ENCODE data around the gene MAGI3.

The MAGI3 gene

DNA sequence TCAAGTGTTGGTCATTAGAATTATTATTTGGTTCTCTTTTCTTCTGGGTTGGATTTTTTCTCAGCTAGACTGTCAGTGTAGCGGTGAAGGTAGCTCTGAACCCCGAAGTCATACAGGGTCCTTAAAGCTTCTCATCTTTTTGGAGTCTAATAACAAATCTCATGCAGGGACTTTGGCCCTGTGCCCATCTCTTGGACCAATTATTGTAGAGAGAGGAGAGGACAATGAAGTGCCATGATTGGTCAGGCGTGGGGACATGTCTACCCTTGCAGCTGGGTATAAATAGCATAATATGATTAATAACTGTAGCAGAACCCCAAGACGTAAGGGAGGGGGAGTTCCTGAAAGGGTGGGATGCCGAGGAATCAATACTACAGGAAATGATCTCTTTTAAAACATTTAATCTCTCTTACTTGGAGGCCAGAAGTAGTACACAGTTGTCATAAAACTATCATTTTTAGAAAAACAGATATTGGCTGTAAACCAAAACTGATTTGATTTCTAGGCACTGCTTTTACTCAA is 8.8 kb downstream of the MAGI3 start:
- no peaks in the 10 kb centered on the region for H3K9me3 ChIP-seq (replicated peaks in 1 of 2; ENCODE audit: control insufficient read depth in 2 of 2, insufficient read depth in 1 of 2, low read depth in 1 of 2, low read length in 2 of 2)
- H3K9ac ChIP-seq (ENCODE audit: low read depth, low read length, poor library complexity), result no peak overlapping the region
- no peak overlapping the region for H2AFZ ChIP-seq (ENCODE audit: low read length)
- no peak overlapping the region for H2BK120ac ChIP-seq (ENCODE audit: low read depth, low read length)
- no peak overlapping the region for H3K14ac ChIP-seq (ENCODE audit: low read length)
- no peak overlapping the region for H2BK15ac ChIP-seq (ENCODE audit: low read length)
- H3K4me1 ChIP-seq (ENCODE audit: control insufficient read depth in 2 of 2, insufficient read depth in 1 of 2, low read depth in 1 of 2, low read length in 2 of 2), result peaks cover 0 to 7% of the 10 kb centered on the region in 2 donors
- H3K4ac ChIP-seq (ENCODE audit: low read length), result no peak overlapping the region
- WGBS, 2 donors (ENCODE audit: extremely low coverage in 2 of 2, insufficient read length in 2 of 2, insufficient replicate concordance in 1 of 2), result no CpG with 5 or more reads among the region's 5 CpGs
- no peak overlapping the region for H3K23ac ChIP-seq (ENCODE audit: low read depth, low read length, poor library complexity)
- DNase-seq (ENCODE audit: low spot score), result no peak
- H2BK12ac ChIP-seq (ENCODE audit: low read length), result no peak overlapping the region
- no peak overlapping the region for H3K18ac ChIP-seq (ENCODE audit: low read length)
- H3K4me3 ChIP-seq (ENCODE audit: low read length in 2 of 2), result no peak overlapping the region
- H3K79me1 ChIP-seq (ENCODE audit: low read depth, low read length), result no peaks in the 10 kb centered on the region
- H2BK5ac ChIP-seq (ENCODE audit: low read length), result no peak overlapping the region
- no peak overlapping the region for H3K27ac ChIP-seq (replicated peaks; ENCODE audit: low read length)
- no peak overlapping the region for H3K4me2 ChIP-seq (ENCODE audit: insufficient read depth, low read length, poor library complexity, severe bottlenecking)
- H3K27me3 ChIP-seq (ENCODE audit: control insufficient read depth in 3 of 3, insufficient read depth in 3 of 3, low read depth in 1 of 3, low read length in 3 of 3), result no peaks in the 10 kb centered on the region
- no peaks in the 10 kb centered on the region for H3K36me3 ChIP-seq (replicated peaks in 1 of 2; ENCODE audit: control insufficient read depth in 2 of 2, insufficient read depth in 2 of 2, low read length in 2 of 2)
- no peak overlapping the region for H4K8ac ChIP-seq (ENCODE audit: low read depth, low read length)
- no peak overlapping the region for H4K91ac ChIP-seq (ENCODE audit: low read depth, low read length, poor library complexity)
- no peak overlapping the region for H2AK5ac ChIP-seq (ENCODE audit: low read depth, low read length)

DNA sequence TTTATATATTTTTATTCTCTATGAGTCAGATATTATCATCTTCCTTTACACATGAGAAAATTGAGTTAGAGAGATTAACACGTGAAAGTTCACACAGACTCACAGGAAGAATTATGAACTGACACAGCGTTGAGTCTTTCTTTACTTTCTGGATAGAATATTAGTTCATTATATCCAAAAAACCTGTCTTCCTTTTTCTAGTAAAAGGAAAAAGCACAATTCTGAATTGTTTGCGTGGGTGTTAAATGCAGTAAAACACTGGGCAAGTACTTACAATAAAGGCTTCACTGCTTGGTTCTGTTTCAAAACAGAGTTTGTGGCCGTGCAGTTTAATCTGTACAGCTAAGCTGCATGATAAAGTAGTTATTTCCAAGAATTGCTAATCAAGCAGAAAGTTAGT is 10.8 kb downstream of the MAGI3 start:
- Histone ChIP-seq H3K4ac (ENCODE audit: low read length) (no peak overlapping the region), H4K91ac (ENCODE audit: low read depth, low read length, poor library complexity) (no peak overlapping the region), H3K9me3 (replicated peaks in 1 of 2; ENCODE audit: control insufficient read depth in 2 of 2, insufficient read depth in 1 of 2, low read depth in 1 of 2, low read length in 2 of 2) (no peaks in the 10 kb centered on the region), H3K4me2 (ENCODE audit: insufficient read depth, low read length, poor library complexity, severe bottlenecking) (no peak overlapping the region), H3K14ac (ENCODE audit: low read length) (no peak overlapping the region), H2BK120ac (ENCODE audit: low read depth, low read length) (no peak overlapping the region), H3K27me3 (ENCODE audit: control insufficient read depth in 3 of 3, insufficient read depth in 3 of 3, low read depth in 1 of 3, low read length in 3 of 3) (no peaks in the 10 kb centered on the region), H3K27ac (replicated peaks; ENCODE audit: low read length) (no peak overlapping the region), H3K18ac (ENCODE audit: low read length) (no peak overlapping the region), H2BK5ac (ENCODE audit: low read length) (no peak overlapping the region), H3K4me3 (ENCODE audit: low read length in 2 of 2) (no peak overlapping the region), H4K8ac (ENCODE audit: low read depth, low read length) (no peak overlapping the region), H2AK5ac (ENCODE audit: low read depth, low read length) (no peak overlapping the region), H3K79me1 (ENCODE audit: low read depth, low read length) (no peaks in the 10 kb centered on the region), H3K9ac (ENCODE audit: low read depth, low read length, poor library complexity) (no peak overlapping the region), H3K4me1 (ENCODE audit: control insufficient read depth in 2 of 2, insufficient read depth in 1 of 2, low read depth in 1 of 2, low read length in 2 of 2) (peaks cover 0 to 7% of the 10 kb centered on the region in 2 donors), H2AFZ (ENCODE audit: low read length) (no peak overlapping the region), H2BK12ac (ENCODE audit: low read length) (no peak overlapping the region), H3K36me3 (replicated peaks in 1 of 2; ENCODE audit: control insufficient read depth in 2 of 2, insufficient read depth in 2 of 2, low read length in 2 of 2) (no peaks in the 10 kb centered on the region), H2BK15ac (ENCODE audit: low read length) (no peak overlapping the region), H3K23ac (ENCODE audit: low read depth, low read length, poor library complexity) (no peak overlapping the region)
- DNase-seq (ENCODE audit: low spot score), result no peak
- no CpG with 5 or more reads among the region's 4 CpGs for WGBS, 2 donors (ENCODE audit: extremely low coverage in 2 of 2, insufficient read length in 2 of 2, insufficient replicate concordance in 1 of 2)

DNA sequence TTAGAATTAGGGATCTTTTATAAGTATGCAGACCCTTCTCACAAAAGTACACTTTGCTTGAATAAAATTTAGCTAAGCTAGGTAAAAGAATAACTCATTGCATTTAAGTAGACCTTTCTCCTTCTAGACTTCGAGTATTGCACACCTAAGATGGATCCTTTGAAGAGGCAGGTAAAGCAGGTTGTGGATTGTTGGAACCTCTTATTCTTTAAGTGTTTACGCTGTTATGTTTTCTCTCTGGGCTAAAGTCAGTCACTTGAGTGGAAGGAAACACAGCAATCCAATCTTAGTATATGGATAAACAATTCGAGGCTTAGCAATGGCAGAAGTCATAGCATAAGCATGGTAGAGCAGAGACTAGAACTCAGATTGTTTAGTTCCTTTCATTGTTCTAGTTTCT is 11.4 kb downstream of the MAGI3 start:
- H2BK5ac ChIP-seq (ENCODE audit: low read length), result no peak overlapping the region
- no peak overlapping the region for H3K18ac ChIP-seq (ENCODE audit: low read length)
- H2BK12ac ChIP-seq (ENCODE audit: low read length), result no peak overlapping the region
- no peaks in the 10 kb centered on the region for H3K27me3 ChIP-seq (ENCODE audit: control insufficient read depth in 3 of 3, insufficient read depth in 3 of 3, low read depth in 1 of 3, low read length in 3 of 3)
- no peak overlapping the region for H3K4me3 ChIP-seq (ENCODE audit: low read length in 2 of 2)
- peaks cover 0 to 7% of the 10 kb centered on the region in 2 donors for H3K4me1 ChIP-seq (ENCODE audit: control insufficient read depth in 2 of 2, insufficient read depth in 1 of 2, low read depth in 1 of 2, low read length in 2 of 2)
- H4K8ac ChIP-seq (ENCODE audit: low read depth, low read length), result no peak overlapping the region
- no peak overlapping the region for H2AK5ac ChIP-seq (ENCODE audit: low read depth, low read length)
- H3K23ac ChIP-seq (ENCODE audit: low read depth, low read length, poor library complexity), result no peak overlapping the region
- H4K91ac ChIP-seq (ENCODE audit: low read depth, low read length, poor library complexity), result no peak overlapping the region
- H3K4me2 ChIP-seq (ENCODE audit: insufficient read depth, low read length, poor library complexity, severe bottlenecking), result no peak overlapping the region
- no CpG with 5 or more reads among the region's 3 CpGs for WGBS, 2 donors (ENCODE audit: extremely low coverage in 2 of 2, insufficient read length in 2 of 2, insufficient replicate concordance in 1 of 2)
- no peak overlapping the region for H3K4ac ChIP-seq (ENCODE audit: low read length)
- H3K14ac ChIP-seq (ENCODE audit: low read length), result no peak overlapping the region
- no peak for DNase-seq (ENCODE audit: low spot score)
- H3K79me1 ChIP-seq (ENCODE audit: low read depth, low read length), result no peaks in the 10 kb centered on the region
- H3K9ac ChIP-seq (ENCODE audit: low read depth, low read length, poor library complexity), result no peak overlapping the region
- H2BK120ac ChIP-seq (ENCODE audit: low read depth, low read length), result no peak overlapping the region
- H3K27ac ChIP-seq (replicated peaks; ENCODE audit: low read length), result no peak overlapping the region
- H2BK15ac ChIP-seq (ENCODE audit: low read length), result no peak overlapping the region
- H2AFZ ChIP-seq (ENCODE audit: low read length), result no peak overlapping the region
- no peaks in the 10 kb centered on the region for H3K36me3 ChIP-seq (replicated peaks in 1 of 2; ENCODE audit: control insufficient read depth in 2 of 2, insufficient read depth in 2 of 2, low read length in 2 of 2)
- H3K9me3 ChIP-seq (replicated peaks in 1 of 2; ENCODE audit: control insufficient read depth in 2 of 2, insufficient read depth in 1 of 2, low read depth in 1 of 2, low read length in 2 of 2), result no peaks in the 10 kb centered on the region

DNA sequence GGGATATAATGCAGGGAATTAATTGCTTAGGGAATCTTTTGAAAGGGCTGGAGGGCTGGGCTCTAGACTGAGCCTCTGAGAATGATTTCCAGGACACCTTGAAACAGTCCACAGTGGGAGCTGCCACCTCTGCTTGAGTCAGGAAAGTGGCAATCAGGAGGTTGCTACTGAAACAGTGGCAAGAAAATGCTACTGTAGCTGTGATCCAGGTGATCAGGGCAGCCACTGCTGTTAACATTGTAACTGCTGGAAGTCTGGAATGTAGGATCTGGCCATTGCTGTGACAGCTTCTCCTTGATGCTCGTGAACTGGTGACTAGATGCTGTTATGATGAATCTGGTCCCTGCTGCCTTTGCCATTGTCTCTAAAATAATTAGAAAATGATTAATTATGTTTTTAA is 12.8 kb downstream of the MAGI3 start:
- no peak for DNase-seq (ENCODE audit: low spot score)
- H2AK5ac ChIP-seq (ENCODE audit: low read depth, low read length), result no peak overlapping the region
- H3K36me3 ChIP-seq (replicated peaks in 1 of 2; ENCODE audit: control insufficient read depth in 2 of 2, insufficient read depth in 2 of 2, low read length in 2 of 2), result no peaks in the 10 kb centered on the region
- no peak overlapping the region for H4K91ac ChIP-seq (ENCODE audit: low read depth, low read length, poor library complexity)
- H2BK12ac ChIP-seq (ENCODE audit: low read length), result no peak overlapping the region
- no peak overlapping the region for H3K4me3 ChIP-seq (ENCODE audit: low read length in 2 of 2)
- no CpG with 5 or more reads among the region's 1 CpG for WGBS, 2 donors (ENCODE audit: extremely low coverage in 2 of 2, insufficient read length in 2 of 2, insufficient replicate concordance in 1 of 2)
- H3K27me3 ChIP-seq (ENCODE audit: control insufficient read depth in 3 of 3, insufficient read depth in 3 of 3, low read depth in 1 of 3, low read length in 3 of 3), result no peaks in the 10 kb centered on the region
- H2BK5ac ChIP-seq (ENCODE audit: low read length), result no peak overlapping the region
- H2AFZ ChIP-seq (ENCODE audit: low read length), result no peak overlapping the region
- H3K23ac ChIP-seq (ENCODE audit: low read depth, low read length, poor library complexity), result no peak overlapping the region
- H4K8ac ChIP-seq (ENCODE audit: low read depth, low read length), result no peak overlapping the region
- no peaks in the 10 kb centered on the region for H3K9me3 ChIP-seq (replicated peaks in 1 of 2; ENCODE audit: control insufficient read depth in 2 of 2, insufficient read depth in 1 of 2, low read depth in 1 of 2, low read length in 2 of 2)
- no peaks in the 10 kb centered on the region for H3K79me1 ChIP-seq (ENCODE audit: low read depth, low read length)
- H2BK15ac ChIP-seq (ENCODE audit: low read length), result no peak overlapping the region
- no peak overlapping the region for H2BK120ac ChIP-seq (ENCODE audit: low read depth, low read length)
- no peak overlapping the region for H3K14ac ChIP-seq (ENCODE audit: low read length)
- H3K9ac ChIP-seq (ENCODE audit: low read depth, low read length, poor library complexity), result no peak overlapping the region
- no peak overlapping the region for H3K18ac ChIP-seq (ENCODE audit: low read length)
- no peak overlapping the region for H3K4me2 ChIP-seq (ENCODE audit: insufficient read depth, low read length, poor library complexity, severe bottlenecking)
- no peak overlapping the region for H3K4ac ChIP-seq (ENCODE audit: low read length)
- no peak overlapping the region for H3K27ac ChIP-seq (replicated peaks; ENCODE audit: low read length)
- H3K4me1 ChIP-seq (ENCODE audit: control insufficient read depth in 2 of 2, insufficient read depth in 1 of 2, low read depth in 1 of 2, low read length in 2 of 2), result peaks cover 0 to 7% of the 10 kb centered on the region in 2 donors
